Right lobe of liver (tissue), 4 donors: ENCODE data around the gene FIGNL1.

Experiments used
- CTCF ChIP-seq, 4 donors: fragments of 200-600 bp in 3 of 4; fragments of 450-650 bp in 1 of 4; IDR thresholded peaks; one replicate each; pipeline versions ENCODE4 v1.5.1 to v1.8.0; 2016 to 2022; ENCODE audit warnings: antibody characterized with exemption in 4 of 4, mild to moderate bottlenecking in 2 of 4
- POLR2A ChIP-seq: fragments of 450-650 bp; IDR thresholded peaks from one replicate; pipeline ENCODE4 v1.6.1; 2017; ENCODE audit warnings: antibody characterized with exemption, mild to moderate bottlenecking
- donor health status: DM: no; HTN: no; CAD: no.
- donor health status: DM: no; HTN: no; CAD: no.
- donor health status: DM: no; HTN: yes; CAD: no.

DNA sequence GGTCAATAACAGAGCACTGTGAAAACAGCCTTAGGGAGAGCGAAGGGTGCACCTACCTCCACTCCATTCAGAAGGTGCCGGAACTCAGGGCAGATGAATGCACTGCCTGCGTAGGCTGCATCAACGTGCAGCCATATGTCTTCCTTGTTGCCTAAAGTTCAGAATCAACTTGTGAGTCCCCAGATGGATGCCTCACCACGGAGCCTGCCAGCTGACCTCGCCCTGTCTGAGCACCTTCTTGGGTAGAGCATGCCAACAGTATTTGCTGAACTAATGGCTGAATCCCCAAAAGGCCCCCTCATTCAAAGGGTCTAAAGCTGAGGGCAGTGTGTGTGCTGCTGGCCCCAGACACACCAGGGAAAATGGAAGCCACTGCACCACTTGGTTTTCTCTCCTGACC is 48.9 kb upstream of the FIGNL1 start:
- TF ChIP-seq CTCF (IDR thresholded peaks at IDR 0.05) (no peak), POLR2A (no peak)
